CD4-positive, alpha-beta T cell treated with Interleukin-10 for 1 hour (primary cell): ENCODE data around the gene ZNF550.

Experiments
- DNase-seq: peaks from one replicate; pipeline ENCODE4 v3.0.0-alpha.2; 2020

Gene ZNF550

DNA sequence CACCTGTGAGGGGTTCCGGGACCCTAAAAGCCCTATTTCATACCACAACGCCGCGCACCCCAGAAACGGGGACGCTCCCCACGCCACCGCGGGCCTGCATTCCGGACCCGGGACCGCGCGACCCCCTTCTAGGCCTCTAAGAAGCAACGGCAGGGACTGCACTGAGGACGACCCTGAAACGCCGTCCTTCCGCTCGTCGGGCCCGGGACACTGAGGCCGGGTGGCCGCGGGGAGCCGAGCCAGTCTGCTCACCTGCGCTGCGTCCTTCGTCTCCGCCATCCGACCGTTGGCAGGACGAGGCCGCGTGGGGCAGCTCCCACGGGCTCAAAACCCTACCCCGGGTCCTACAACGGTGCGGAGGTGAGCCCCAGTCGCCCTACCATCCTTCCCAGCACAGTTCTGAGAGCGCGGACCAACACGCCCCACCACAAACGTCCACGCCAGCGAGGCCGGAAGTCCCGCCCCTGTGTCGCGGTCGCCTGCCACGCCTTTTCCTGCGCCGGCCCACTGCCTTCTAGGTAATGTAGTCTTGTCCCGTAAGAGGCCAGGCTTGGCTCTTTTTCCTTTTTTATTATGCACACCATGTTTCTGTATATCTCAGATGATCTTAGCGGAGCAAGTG is at the start of gene ZNF550:
TSS of gene ZNF550 (minus strand) at position 460 of the 622 bp plus-strand sequence. CDS start at position 279, 181 bp downstream.
- DNase-seq, result peak; percentile 90

DNA sequence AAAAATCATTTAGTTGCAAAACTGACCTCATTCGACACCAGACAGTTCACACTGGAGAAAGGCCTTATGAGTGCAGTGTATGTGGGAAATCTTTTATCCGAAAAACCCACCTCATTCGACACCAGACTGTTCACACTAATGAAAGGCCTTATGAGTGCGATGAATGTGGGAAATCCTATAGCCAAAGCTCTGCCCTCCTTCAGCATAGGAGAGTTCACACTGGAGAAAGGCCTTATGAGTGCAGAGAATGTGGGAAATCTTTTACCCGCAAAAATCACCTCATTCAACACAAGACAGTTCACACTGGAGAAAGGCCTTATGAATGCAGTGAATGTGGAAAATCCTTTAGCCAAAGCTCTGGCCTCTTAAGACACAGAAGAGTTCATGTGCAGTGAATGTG is 47.3 kb upstream of the ZNF550 start:
- DNase-seq, result no peak

DNA sequence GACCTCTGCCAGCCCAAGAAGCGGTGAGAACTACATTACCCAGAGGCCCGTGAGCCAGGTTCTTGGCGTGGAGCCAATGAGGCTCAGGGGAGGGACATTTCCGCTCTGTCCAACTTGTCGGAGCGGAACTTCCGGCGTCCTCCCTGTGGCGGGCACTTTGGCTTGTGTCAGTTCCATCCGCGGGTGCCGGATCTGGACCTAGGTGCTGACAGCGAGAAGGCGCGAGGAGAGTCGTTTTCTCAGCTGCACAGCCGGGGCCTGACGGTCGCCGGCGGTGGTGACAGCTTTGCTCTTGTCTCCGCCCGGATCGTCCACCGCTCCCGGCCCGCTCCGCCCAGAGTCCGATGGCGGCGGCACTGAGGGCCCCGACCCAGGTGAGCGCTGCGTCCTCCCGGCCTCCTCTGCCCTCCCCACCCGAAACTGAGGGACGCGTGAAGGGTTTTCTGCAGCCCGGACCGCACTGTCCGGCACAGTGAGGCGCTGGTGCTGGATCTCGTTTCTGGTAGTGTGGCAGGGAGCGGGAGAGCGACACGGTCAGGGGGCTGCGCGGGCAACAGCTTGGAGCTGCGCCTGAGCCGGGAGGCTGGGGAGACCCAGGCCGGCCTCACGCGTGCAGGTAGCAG is 40.2 kb upstream of the ZNF550 start, which contains the start of gene ZNF530:
TSS of gene ZNF530 (plus strand) at position 125 of the 623 bp plus-strand sequence. CDS start 4,461 bp downstream, outside the sequence.
- peak; percentile 90 for DNase-seq

DNA sequence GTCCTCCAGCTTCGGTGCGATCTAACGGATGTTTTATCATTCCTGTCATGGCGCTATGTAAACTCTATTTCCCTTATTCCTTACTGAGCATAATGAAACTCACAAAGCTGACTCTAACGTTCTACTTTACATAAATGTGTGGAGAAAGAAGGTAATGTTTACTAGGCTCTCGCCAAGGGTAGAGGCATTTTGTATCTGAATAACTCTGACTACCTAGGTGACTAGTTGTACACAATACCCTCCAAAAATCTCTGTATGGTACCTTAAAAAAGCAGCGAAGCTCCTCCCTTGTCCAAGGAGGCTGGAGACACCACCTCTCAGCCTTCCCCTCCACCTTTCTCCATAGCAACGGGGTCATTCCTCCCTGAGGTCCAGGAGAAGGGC is 39.7 kb upstream of the ZNF550 start:
- DNase-seq, result no peak

DNA sequence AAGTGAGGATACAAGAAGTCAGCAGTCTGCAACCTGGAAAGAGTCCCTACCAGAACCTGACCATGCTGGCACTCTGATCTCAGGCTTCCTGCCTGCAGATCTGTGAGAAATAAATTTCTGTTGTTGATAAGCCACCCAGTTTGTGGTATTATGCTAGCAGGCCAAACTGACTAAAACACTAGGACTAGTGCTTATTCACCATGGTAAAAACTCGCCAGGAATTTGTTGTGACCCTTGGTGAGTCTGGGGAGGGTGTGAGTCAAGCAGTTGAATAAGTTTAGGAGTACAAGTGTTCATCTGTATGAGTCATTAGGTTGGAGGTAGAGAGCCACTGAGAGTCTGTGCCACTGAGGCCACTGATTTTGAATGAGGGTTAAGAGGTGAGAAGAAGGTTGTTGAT is 27.9 kb upstream of the ZNF550 start:
- no peak for DNase-seq

DNA sequence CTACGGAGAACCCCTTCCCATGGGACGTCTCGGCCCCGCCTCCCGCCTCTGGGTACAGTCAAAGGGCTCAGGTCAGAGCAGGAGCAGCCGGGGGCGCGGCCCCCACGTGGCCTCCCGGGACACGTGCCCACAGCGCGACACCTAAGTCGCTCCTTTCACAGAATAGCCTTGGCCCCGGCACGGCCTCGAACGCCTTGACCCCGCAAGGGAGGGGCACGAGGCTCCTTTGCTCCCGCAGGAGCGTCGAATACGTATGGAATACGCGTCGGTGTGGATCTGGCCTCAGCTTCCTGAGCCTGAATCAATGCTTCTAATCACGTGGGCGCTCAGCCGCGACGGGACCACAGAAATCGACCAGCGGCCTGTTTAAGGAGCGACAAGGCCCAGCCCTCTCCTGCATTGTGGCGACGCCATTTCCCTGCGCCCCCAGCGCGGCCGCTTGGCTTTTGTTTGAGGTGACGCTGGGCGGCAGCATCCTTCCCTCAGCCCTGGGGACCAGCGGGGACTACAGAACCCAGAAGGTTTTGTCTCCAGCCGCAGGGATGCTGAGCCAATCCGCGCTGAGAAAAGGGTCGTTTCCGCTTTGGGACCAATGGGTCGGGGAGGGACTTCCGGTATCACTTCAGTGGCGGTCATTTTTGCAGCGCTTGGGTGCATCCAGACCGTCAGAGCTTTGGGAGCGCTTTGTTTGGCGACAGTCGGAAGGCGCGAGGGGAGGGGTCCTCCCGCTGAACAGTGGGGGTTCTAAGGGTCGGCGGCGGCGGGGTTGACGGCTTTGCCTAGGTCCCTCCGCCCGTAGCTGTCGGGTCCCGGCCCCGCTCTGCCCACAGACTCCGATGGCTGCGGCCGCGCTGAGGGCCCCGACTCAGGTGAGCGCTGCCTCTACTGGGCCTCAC is 24.1 kb upstream of the ZNF550 start, which contains the start of gene ZIK1:
TSS of gene ZIK1 (plus strand) at position 625 of the 896 bp plus-strand sequence. CDS start at position 837, 212 bp downstream.
- peak; percentile 93 for DNase-seq

DNA sequence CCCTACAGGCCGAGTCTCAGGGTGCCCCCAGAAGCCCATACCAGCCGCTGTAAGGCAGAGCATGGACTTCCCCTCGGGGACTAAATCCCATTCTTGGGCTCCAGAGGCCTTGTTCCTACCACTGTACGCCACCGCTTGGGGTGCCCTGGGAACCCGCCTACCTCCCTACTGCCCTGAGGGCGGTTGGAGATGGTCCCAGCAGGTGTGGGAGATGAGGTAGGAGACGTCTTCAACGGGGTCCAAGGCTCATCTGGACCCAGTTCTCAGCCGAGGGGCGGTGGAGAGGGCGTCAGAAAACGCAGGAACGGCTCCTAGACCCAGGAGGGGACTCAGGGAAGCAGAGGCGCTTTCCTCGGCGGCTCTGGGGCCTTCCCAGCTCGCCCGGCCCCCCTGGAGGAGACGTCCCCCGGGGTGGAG is 23.4 kb upstream of the ZNF550 start:
- no peak for DNase-seq

DNA sequence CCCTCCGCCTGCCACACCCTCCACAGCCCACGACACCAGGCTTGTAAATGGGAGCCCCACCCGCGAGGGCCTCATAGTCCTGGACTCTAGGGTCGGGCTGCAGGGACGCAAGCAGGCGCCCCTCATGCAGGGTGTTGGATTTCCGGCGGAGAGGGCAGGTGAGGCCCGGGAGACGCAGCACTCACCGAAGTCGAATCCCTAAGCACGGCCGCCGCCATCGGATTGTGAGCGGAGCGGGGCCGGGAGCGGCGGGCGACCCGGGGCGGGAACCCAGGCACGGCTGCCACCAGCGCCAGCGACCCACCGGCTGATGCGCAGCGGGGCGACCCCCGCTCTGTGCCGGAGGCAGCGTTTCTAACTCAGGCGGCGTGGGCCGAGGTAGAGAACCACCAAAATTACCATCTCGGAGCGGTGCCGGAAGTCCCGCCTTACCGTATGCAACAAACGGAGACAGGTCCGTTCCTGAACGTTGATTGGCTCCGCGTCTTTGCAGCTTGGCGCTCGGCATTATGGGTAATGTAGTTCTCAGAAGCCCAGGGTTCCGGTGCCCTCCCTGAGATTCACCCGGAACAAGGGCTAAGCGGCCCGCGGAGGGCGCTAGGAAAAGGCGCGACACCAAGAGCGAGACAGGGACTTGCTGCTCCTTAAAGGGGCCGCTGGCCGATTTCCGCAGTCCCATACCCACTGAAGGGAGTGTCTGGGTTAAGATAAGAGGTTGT is 19.0 kb upstream of the ZNF550 start, which contains the start of gene ZNF416:
TSS of gene ZNF416 (minus strand) at position 425 of the 719 bp plus-strand sequence. CDS start at position 218, 207 bp downstream.
- DNase-seq, result peak; percentile 99

DNA sequence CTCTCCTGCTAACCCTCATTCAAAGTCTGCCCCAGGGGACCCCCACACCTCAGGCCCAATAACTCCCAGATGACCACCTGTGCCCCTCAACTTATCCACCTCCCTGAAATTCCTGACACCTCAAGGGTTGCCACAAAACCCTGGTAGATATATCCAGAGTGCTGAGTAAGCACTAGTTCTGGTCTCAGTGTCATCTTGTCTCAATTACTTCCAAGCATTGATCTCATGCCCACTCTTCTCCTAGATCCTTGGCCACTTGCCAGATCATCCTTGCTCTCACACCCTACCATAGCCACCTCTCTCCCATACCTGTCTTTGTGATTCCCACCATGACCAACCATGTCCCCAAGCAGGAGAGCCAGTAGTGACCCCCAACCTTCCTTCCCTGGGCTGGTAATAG is 17.0 kb upstream of the ZNF550 start:
- no peak for DNase-seq

DNA sequence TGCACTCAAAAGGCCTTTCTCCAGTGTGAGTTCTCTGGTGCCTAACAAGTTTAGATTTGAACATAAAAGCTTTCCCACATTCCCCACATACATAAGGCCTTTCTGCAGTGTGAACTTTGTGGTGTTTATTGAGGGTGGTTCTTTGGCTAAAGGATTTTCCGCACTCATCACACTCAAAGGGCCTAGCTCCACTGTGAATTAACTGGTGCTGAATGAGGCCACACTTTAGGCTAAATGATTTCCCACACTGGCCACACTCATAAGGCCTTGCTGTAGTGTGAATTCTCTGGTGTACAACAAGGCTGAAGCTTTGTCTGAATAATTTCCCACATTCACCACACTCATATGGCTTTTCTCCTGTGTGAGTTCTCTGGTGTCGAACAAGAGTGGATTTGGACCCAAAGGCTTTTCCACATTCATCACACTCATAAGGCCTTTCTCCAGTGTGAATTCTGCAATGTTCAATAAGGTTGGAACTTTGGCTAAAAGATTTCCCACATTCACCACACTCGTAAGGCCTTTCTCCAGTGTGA is 12.8 kb upstream of the ZNF550 start:
- no peak for DNase-seq

DNA sequence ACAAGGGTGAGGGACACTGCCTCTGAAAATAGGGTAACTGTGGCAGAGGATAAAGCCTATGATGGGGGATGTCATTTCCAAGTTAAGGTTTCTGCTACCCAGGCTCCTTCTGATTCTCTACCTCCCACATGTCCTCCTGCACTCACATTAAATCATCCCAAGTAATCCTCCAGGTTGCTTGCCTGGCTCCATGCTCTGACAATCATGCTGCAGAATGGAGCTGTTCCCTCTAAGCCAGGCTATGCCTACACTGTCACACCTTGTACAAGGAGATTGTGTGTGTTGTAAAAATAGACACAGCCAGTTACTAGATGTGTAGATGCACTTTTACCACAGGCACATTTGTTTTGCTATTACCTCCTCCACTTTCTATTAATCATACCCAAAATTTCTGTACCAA is 11.0 kb upstream of the ZNF550 start:
- DNase-seq, result no peak

DNA sequence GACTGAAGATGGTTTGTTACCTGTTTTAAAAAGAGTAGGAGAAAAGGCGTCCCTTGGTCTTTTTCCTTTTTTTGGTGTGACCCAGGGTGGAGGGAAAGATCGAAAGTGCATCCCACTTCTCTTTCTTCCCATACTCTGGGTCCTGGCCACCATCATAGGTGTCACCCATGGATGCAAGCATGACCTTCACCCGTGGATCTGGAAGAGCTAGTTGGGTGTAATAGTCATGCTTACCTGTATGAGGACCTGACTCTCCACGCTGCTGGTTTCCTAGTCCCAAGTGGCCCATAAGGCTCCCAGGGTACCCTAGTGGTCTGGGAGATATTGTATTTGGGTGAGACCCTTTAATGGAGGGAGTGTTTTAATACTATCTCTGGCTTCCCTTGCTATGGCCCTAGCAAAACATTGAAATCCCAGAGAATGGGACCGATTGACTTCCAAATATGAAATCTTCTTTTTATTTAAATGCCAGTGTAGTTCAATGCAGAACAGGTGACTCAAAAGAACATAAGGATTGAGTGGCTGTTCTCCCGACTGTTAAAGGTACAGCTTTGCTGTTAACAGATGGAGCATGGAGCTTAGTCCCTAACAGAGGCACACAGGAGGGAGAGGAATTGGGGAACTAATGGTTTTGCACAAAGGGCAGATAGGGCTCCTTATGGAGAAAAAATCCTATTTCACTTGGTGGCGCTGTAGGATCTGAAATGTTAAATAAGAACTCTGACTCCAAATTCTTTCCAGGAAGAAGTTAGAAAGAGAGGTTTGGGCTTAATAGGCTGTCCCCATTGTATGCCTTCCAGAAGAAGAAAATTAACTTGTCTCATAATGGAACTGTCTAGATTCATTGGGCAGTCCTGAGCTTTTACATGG is 7.0 kb upstream of the ZNF550 start:
- no peak for DNase-seq

DNA sequence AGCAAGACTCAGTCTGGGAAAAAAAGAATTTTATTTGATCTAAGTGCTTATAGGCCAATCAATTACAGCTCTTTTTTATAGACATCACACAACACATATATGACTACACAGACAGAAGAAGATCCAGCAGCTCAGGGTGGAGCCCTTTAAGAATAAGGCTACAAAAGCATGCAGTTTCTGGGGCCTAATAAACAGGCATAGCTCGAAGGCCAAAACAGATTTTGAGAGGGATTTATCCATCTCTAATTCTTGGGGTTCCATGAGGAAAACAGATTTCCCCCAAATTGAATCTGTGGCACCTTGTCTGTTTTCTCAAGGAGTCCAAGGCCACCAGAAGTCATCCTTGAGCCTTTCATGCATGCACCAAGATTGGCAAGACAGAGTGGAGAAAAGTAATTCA is 3.9 kb upstream of the ZNF550 start:
- DNase-seq, result no peak

DNA sequence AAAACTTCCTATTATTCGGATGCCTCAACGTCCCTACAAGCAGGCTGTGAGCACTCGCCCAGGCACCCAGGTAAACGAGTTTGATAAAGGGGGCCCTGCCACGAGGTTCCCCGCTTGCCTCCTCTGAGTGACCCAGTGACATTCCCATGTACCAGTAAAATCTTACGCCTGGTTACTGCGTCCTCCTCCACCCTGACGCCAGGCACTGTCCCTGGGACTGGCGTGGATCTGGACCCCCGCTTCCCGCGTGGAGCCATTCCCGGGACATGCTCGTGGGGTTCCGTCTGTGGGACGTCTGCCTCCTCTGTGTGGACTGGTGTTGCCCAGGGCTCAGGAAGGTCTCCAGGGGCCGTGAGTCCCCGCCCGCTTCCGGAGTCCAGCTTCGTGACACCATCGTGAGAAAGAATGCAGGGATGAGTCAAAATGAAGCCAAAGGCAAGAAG is 407 bp upstream of the ZNF550 start:
- no peak for DNase-seq

DNA sequence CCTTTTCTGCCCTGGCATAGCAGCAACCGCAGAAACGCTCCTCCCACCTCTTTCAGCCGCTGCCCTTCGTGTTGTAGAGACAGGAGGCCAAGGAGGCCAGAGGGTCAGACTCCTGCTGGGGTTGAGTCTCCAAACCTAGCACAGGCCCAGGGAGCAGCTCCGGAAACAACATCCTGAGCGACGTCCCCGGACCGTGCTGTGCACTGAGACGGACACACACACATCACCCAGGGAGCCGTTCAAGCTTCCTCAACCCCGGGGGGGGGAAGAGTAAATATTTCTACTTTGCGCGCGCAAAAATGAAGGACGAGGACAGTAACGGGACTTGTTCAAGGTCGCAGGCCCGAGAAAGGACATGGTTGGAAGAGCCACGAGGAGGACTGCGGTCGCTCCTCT is 657 bp downstream of the ZNF550 start:
- peak; percentile 15 for DNase-seq

DNA sequence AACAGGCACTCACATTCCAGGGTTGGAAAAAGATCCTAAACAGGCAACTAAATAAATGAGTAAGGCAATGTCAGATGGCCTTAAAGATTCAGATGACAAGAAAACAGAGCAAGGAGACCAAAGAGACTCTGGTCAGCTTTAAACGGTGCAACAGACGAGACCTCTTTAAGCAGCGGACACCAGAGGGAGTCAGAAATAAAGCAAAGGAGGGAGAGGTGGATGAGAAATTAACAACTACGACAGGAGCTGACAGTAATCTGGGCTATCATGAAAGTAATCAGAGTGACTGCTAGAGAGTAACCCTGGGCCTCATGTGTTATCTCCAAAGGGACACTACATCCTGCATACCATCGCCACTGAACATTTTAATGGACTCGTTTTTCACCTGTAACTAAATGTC is 1.1 kb downstream of the ZNF550 start:
- no peak for DNase-seq

DNA sequence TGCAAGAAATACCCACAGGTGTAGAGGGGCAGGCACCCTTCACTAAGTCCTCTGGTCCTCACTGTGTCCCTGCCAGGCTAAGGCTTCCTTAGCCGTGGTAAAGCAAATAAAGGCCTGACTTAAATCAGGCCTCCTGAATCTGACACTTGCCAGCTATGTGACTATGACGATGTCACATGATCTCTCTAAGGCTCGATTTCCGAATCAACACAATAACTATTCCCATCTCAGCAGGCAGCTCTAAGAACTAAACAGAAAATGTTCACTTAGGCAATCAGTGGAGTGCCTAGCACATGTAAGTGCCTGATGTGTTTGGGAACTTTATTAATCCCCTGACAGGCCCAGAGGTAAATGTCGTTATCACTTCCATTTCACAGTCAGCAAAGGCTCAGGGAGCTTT is 2.0 kb downstream of the ZNF550 start:
- DNase-seq, result no peak

DNA sequence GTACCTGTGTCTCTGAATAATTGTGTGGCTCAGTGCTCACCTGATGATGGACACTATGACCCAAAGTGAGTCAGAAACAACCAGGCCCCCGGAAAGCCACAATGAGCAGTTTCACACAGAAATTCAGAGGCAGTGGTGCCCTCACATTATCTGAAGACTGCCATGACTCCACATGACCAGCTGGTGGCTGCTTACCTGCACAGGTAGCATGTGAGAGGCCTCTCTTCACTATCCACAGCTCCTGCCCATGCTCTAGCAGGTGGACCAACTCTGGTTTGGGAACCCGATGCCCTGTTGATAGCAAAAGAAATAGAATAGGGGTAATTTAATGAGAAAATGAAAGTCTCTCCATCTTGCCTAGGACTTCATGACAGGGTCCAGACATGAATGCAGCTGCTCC is 7.2 kb downstream of the ZNF550 start:
- no peak for DNase-seq

DNA sequence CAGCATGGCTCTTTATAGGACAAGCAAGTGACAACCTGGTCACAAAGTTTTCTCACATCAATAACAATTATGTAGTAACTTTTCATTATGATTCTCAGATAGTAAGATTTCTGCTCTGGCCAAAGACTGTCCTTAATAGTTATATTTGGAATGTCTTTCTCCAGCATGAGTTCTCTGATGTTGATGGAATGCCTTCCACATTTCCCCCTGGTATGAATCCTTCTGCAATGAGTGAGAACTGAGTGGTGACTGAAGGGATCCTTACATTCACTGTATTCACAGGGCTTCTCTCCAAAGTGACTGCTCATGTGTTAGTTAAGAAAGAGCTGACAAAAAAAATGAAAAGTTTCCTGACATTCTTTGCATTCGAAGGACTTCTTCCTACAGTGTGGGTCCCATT is 13.2 kb downstream of the ZNF550 start:
- DNase-seq, result no peak

DNA sequence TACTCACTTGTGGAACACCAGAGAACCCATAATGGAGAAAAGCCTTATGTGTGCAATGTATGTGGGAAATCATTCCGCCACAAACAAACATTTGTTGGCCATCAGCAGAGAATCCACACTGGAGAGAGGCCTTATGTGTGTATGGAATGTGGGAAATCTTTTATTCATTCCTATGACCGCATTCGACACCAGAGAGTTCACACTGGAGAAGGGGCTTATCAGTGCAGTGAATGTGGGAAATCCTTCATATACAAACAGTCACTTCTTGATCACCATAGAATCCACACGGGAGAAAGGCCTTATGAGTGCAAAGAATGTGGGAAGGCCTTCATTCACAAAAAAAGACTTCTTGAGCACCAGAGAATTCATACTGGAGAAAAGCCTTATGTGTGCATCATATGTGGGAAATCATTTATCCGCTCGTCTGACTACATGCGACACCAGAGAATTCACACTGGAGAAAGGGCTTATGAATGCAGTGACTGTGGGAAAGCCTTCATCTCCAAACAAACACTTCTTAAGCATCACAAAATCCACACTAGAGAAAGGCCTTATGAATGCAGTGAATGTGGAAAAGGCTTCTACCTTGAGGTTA is 21.6 kb downstream of the ZNF550 start:
- no peak for DNase-seq
